ENCODE results near the gene DCDC2B.
"Not testable (repeated sequence)": the region's sequence is repeated elsewhere in the genome, so short reads cannot be mapped to it uniquely, and the experiment has no call there.

DCDC2B gene

GRCh38 chr1:32247983-32248889 lies 39.3 kb downstream of the DCDC2B start:
- Histone ChIP-seq H3K27ac (ENCODE audit: low read depth, low read length, severe bottlenecking) (no peak overlapping the region), H3K9me3 (ENCODE audit: control insufficient read depth, low read length) (no peaks in the 10 kb centered on the region), H3K4me1 (ENCODE audit: control insufficient read depth, insufficient read depth, low read length, poor library complexity, severe bottlenecking) (peaks cover 14% of the 10 kb centered on the region), H3K36me3 (ENCODE audit: control insufficient read depth, insufficient read depth, low read length) (no peaks in the 10 kb centered on the region), H3K4me3 (ENCODE audit: extremely low read depth, insufficient read depth, low read length, poor library complexity, severe bottlenecking) (peak overlapping the region; percentile 5)
- WGBS, 2 experiments (ENCODE audit: insufficient coverage in 2 of 2) = 8% methylated on average over 24 to 25 of the region's 31 CpGs

- Histone ChIP-seq H3K4me1 (ENCODE audit: control insufficient read depth, insufficient read depth, low read length, poor library complexity, severe bottlenecking) (peaks cover 14% of the 10 kb centered on the region), H3K36me3 (ENCODE audit: control insufficient read depth, insufficient read depth, low read length) (no peaks in the 10 kb centered on the region), H3K9me3 (ENCODE audit: control insufficient read depth, low read length) (no peaks in the 10 kb centered on the region), H3K4me3 (ENCODE audit: extremely low read depth, insufficient read depth, low read length, poor library complexity, severe bottlenecking) (no peak overlapping the region), H3K27ac (ENCODE audit: low read depth, low read length, severe bottlenecking) (peak overlapping the region; percentile 71)
- WGBS, 2 experiments (ENCODE audit: insufficient coverage in 2 of 2) = 83% methylated on average over 8 to 9 of the region's 9 CpGs
Measured at GRCh38 chr1:32249831-32250525, 41.1 kb downstream of the DCDC2B start.

GRCh38 chr1:32250893-32251716 lies 42.2 kb downstream of the DCDC2B start, which contains the start of gene LCK:
Gene LCK (plus strand): TSS chr1:32251265. CDS start chr1:32274330, 23,065 bp downstream.
- WGBS, 2 experiments (ENCODE audit: insufficient coverage in 2 of 2) = 91 to 93% methylated on average over 19 to 23 of the region's 25 CpGs

GRCh38 chr1:32255072-32256071 lies 46.5 kb downstream of the DCDC2B start:
- Histone ChIP-seq H3K4me3 (ENCODE audit: extremely low read depth, insufficient read depth, low read length, poor library complexity, severe bottlenecking) (no peak overlapping the region), H3K9me3 (ENCODE audit: control insufficient read depth, low read length) (no peaks in the 10 kb centered on the region), H3K36me3 (ENCODE audit: control insufficient read depth, insufficient read depth, low read length) (no peaks in the 10 kb centered on the region), H3K27ac (ENCODE audit: low read depth, low read length, severe bottlenecking) (no peak overlapping the region), H3K4me1 (ENCODE audit: control insufficient read depth, insufficient read depth, low read length, poor library complexity, severe bottlenecking) (no peaks in the 10 kb centered on the region)
- WGBS, 2 experiments (ENCODE audit: insufficient coverage in 2 of 2) = 91 to 97% methylated on average over 7 to 8 of the region's 10 CpGs

More at GRCh38 chr1:32250893-32251716, 42.2 kb downstream of the DCDC2B start, which contains the start of gene LCK:
- Histone ChIP-seq H3K9me3 (ENCODE audit: control insufficient read depth, low read length) (no peaks in the 10 kb centered on the region), H3K36me3 (ENCODE audit: control insufficient read depth, insufficient read depth, low read length) (no peaks in the 10 kb centered on the region), H3K4me3 (ENCODE audit: extremely low read depth, insufficient read depth, low read length, poor library complexity, severe bottlenecking) (no peak within 1 kb of the TSS), H3K27ac (ENCODE audit: low read depth, low read length, severe bottlenecking) (no peak within 1 kb of the TSS), H3K4me1 (ENCODE audit: control insufficient read depth, insufficient read depth, low read length, poor library complexity, severe bottlenecking) (peaks cover 14% of the 10 kb centered on the region)

GRCh38 chr1:32256473-32257226 lies 47.8 kb downstream of the DCDC2B start:
- no peaks in the 10 kb centered on the region for H3K4me1 ChIP-seq (ENCODE audit: control insufficient read depth, insufficient read depth, low read length, poor library complexity, severe bottlenecking)
- H3K36me3 ChIP-seq (ENCODE audit: control insufficient read depth, insufficient read depth, low read length) = no peaks in the 10 kb centered on the region
- WGBS, 2 experiments (ENCODE audit: insufficient coverage in 2 of 2) = 88 to 94% methylated on average over 5 to 6 of the region's 9 CpGs
- no peak overlapping the region for H3K4me3 ChIP-seq (ENCODE audit: extremely low read depth, insufficient read depth, low read length, poor library complexity, severe bottlenecking)
- H3K27ac ChIP-seq (ENCODE audit: low read depth, low read length, severe bottlenecking) = no peak overlapping the region
- H3K9me3 ChIP-seq (ENCODE audit: control insufficient read depth, low read length) = no peaks in the 10 kb centered on the region

- H3K4me1 ChIP-seq (ENCODE audit: control insufficient read depth, insufficient read depth, low read length, poor library complexity, severe bottlenecking) = no peaks in the 10 kb centered on the region
- no peaks in the 10 kb centered on the region for H3K36me3 ChIP-seq (ENCODE audit: control insufficient read depth, insufficient read depth, low read length)
- no peak overlapping the region for H3K27ac ChIP-seq (ENCODE audit: low read depth, low read length, severe bottlenecking)
- no peaks in the 10 kb centered on the region for H3K9me3 ChIP-seq (ENCODE audit: control insufficient read depth, low read length)
- no peak overlapping the region for H3K4me3 ChIP-seq (ENCODE audit: extremely low read depth, insufficient read depth, low read length, poor library complexity, severe bottlenecking)
- WGBS, 2 experiments (ENCODE audit: insufficient coverage in 2 of 2) = 91 to 95% methylated on average over 6 of the region's 6 CpGs
Measured at GRCh38 chr1:32257227-32257508, 48.3 kb downstream of the DCDC2B start.

- H3K4me1 ChIP-seq (ENCODE audit: control insufficient read depth, insufficient read depth, low read length, poor library complexity, severe bottlenecking); H3K36me3 ChIP-seq (ENCODE audit: control insufficient read depth, insufficient read depth, low read length); H3K4me3 ChIP-seq (ENCODE audit: extremely low read depth, insufficient read depth, low read length, poor library complexity, severe bottlenecking); H3K27ac ChIP-seq (ENCODE audit: low read depth, low read length, severe bottlenecking); H3K9me3 ChIP-seq (ENCODE audit: control insufficient read depth, low read length): not testable (repeated sequence)
- WGBS, 2 experiments (ENCODE audit: insufficient coverage in 2 of 2) = 100% methylated on average over 1 to 2 of the region's 4 CpGs
Measured at GRCh38 chr1:32263236-32263593, 54.3 kb downstream of the DCDC2B start.

GRCh38 chr1:32263744-32264143 lies 54.9 kb downstream of the DCDC2B start:
- no peaks in the 10 kb centered on the region for H3K9me3 ChIP-seq (ENCODE audit: control insufficient read depth, low read length)
- H3K4me3 ChIP-seq (ENCODE audit: extremely low read depth, insufficient read depth, low read length, poor library complexity, severe bottlenecking) = no peak overlapping the region
- no peaks in the 10 kb centered on the region for H3K4me1 ChIP-seq (ENCODE audit: control insufficient read depth, insufficient read depth, low read length, poor library complexity, severe bottlenecking)
- no peak overlapping the region for H3K27ac ChIP-seq (ENCODE audit: low read depth, low read length, severe bottlenecking)
- H3K36me3 ChIP-seq (ENCODE audit: control insufficient read depth, insufficient read depth, low read length) = no peaks in the 10 kb centered on the region
- 85 to 88% methylated on average over 2 of the region's 4 CpGs for WGBS, 2 experiments (ENCODE audit: insufficient coverage in 2 of 2)

Measured in mesodermal cell (in vitro differentiated cells).